GM19468 (cell line): Measurements from ENCODE around the gene SLC9A8.
"Not testable (repeated sequence)": the region's sequence is repeated elsewhere in the genome, so short reads cannot be mapped to it uniquely, and the experiment has no call there.

Source experiments
- ATAC-seq: cut with Tn5 transposase; IDR thresholded peaks from one replicate; pipeline ENCODE4 v1.9.1; 2021; ENCODE audit warnings: mild to moderate bottlenecking, moderate library complexity, moderate number of reproducible peaks; ENCODE audit not compliant: unreplicated experiment; ENCODE audit errors: extremely low read depth

SLC9A8 gene

DNA sequence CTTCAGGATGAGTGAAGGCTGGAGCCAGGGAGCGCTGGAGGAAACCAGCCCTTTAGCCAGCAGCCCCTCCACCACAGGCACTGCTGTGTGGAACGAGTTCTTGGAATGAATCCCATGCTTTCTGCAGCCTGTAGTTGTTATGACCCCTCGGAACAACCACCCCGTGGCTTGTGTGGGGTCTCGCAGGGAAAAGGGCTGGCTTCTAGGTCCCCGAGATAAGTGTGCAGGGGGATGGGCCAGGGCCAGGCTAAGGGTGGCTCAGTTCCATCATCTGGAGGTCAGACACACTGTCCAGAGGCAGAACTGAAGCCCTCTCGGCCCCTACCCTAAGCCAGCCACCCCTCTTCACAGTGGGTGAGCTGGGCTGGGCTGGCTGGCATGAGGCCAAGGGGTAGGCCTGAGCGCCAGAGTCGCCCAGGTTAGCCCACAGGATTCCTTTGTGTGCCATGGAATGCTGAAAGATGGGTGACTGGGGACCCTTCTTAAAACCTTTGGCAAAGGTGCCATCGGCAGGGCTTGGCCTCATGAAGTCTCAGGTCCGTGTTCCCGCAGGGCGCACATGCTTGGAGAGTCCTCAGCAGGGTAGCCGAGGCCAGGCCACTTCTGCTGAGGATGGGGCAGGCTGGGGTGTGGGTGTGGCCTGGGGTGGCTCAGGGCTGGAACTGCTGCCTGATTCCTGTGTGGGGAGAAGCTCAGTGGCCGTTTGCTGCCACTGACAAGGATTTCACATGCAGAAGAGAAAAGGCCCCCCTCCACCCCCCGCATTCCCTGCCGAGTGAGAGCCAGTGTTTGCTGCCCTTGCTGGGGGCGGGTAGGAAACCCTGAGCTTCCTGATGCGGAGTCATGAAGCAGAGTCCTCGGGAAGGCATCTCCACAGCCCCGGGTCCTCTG, 78.1 kb downstream of the SLC9A8 start:
- no peak for ATAC-seq

DNA sequence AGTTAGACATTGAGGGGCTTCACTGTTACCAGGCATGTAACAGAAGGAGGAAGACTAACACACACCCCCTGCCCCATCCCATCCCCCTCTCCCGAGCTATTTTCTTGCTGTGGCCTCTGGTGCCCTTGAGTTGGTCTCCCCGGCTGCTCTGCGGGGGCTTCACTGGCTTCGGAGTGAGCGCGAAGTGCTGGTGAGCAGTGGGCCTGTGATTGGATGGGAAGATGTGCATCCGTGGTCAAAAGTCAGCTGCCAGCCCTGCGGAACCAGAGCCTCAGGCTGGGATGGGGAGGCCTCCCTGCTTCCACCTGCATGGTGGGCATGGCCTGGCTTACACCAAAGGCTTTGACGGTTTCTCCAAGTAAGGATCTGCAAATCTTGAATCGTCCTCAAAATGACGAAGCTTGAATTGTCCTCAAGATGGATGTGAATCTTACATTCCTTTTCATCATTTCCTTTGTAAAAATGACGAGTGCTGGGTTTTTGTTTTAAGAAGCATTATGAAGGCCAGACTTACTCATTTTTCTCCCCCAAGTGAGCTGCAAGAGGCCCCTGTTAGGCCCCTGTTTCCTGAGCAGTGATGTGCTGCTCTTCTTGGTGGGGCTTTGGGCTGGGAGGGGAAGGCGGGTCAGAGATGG, 79.0 kb downstream of the SLC9A8 start:
- no peak for ATAC-seq

DNA sequence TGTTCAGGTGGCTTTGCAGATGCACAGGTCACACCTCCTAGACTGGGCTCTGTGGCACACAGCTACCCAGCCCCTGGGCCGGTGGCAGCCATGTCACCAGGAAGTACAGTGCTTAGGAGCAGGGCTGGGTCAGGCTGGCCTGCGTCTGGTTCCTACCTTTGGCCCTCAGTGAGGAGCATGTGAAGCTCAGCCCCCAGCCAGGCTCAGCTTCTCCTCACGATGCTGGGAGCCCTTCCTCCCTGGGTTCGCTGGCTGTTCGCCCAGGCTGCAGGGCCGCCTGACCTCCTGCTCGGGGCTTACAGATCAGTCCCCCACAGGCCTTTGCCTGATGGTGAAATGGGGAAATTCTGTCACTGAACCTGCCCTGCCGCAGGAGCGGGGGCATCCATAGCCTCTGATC, 79.6 kb downstream of the SLC9A8 start:
- no peak for ATAC-seq

DNA sequence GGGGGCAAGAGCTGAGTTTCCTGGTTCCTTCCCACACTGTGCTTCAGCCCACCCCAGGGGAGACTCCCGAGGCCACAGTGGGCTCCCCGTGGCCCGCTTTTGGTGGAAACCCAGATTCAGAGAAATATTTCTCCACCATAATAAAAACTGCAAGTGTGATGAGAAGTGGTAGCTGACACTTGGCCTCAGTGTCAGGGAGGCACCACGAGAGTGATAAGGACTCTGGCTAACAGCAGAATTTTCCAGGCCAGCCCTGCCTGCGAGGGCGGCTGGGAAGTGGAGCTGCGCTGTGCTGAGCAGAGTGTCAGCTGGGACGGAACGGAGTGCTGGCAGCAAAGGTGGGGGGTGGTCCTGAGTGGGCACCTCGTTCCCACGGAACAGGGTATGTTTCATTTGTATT, 80.2 kb downstream of the SLC9A8 start:
- ATAC-seq = no peak

DNA sequence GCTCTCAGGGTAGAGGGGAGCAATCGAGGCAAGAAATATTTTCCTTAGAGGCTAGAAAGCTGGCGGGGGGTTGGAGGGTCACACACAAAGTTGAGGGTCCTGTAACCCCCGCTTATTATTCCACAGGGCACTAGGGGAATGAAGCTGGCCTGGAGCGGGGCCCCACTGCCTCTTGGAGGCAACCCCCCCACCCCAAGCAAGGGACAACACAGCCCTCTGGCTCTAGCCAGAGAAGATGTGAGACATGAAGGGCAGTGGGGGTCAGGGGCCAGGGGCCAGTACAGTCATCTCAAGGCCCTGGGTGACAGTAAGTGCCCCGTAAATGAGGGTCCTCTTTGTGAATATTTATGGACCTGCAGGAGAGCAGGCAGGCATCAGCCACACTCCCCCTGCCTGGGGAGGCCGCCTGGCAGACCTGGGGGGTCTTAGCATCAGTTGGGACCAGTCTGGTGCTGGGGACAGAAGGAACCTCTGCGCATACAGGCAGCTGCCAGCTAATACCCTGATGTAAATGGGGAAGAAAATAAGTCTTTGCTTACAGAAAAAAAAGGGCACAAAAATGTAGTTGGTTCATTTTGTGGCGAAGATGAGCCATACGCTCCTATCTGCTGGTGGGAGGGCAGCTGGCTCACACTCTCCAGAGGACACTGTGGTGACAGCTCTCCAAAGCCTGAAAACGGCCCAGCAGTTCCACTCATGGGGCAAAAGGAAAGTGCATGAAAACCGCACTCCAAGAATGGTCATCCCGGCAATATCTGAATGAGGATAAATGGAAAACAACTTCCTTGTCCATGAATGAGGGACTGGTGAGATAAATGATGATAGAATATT, 80.8 kb downstream of the SLC9A8 start:
- ATAC-seq = no peak

DNA sequence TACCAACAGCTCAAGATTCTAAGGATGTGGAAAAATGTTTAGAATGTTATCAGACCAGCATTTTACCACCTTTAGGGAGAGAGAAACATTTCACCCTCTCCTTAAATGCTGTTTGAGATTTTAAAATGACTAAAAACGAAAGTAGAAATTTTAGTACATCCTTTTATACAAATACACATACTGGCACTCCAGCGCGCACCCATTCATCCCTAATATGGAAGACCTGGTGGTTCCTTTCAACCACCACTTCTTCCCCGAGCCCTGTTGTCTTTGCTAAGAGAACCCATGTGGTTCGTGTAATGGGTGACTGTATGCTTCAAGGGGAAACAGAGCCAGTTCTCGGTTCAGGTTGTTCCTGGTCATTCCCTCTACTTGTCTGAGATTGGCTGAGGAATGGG, 81.4 kb downstream of the SLC9A8 start:
- no peak for ATAC-seq

DNA sequence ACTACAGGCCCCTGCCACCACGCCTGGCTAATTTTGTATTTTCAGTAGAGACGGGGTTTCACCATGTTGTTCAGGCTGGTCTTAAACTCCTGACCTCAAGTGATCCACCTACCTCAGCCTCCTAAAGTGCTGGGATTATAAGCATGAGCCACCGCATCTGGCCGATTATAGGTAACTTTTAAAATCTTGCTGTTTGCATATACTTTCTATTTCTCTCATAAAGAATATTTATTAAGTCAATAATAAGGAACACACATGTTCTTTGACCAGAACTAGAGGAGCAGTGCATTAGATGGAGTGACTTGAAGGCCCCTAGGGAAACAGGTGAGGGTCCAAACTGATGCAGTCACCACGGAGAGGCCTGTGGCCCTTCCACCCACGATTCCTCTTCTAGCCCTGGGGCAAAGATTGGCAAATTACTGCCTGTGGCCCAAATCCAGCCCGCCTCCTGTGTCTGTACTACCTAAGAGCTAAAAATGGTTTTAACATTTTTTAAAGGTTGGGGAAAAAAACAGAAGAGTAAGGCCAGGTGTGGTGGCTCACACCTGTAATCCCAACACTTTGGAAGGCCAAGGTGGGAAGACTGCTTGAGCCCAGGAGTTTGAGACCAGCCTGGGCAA, 83.0 kb downstream of the SLC9A8 start:
- not testable (repeated sequence) for ATAC-seq

DNA sequence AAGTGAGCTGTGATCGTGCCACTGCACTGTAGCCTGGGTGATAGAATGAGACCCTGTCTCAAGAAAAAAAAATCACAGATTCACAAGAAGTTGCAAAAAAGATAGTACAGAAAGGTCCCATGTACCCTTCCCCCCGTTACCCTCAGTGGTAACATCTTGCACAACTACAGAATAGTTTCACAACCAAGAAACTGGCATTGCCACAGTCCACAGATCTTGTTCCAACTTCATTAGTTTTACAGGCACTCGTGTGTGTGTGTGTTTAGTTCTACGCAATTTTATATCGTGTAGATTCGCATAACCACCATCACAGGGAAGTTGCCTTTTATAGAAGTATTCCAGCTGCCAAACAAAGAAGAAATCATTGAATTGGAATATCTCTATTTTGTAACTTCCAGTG, 83.6 kb downstream of the SLC9A8 start:
- no peak for ATAC-seq

DNA sequence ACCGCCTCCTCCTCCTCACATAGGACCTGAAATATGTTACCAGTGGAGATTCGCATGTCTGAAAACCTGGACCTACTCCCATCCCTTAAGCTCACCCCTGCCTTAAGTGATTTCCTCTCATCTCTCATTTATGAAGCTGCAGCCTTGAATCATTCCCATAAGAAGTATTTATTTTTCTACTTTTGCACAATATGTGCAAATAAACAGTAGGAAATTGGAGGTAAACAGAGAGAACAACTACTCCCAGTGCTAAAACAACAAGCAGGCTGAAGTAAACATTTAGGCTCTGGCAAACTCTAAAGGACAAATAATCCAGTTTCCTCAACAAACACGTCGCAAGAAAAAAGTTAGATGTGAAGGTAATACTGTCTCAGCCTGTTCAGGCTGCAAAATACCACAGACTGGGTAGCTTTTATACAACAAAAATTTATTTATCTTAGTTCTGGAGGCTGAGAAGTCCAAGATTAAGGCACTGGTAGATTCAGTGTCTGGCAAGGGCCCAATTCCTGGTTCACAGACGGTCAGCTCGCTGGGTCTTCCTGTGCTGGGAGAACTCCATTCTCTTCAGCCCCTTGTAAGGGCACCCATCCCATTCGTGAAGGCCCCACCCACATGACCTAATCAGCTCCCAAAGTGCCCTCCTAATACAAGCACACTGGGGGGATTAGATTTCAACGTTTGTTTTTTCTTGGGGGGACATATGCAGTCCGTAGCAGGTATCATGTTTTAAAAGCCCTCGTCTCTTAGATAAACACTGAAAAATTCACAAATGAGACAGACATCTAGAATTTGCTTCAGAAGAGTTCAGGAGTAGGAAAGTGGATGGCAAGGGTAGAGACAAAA, 87.1 kb downstream of the SLC9A8 start:
- no peak for ATAC-seq

DNA sequence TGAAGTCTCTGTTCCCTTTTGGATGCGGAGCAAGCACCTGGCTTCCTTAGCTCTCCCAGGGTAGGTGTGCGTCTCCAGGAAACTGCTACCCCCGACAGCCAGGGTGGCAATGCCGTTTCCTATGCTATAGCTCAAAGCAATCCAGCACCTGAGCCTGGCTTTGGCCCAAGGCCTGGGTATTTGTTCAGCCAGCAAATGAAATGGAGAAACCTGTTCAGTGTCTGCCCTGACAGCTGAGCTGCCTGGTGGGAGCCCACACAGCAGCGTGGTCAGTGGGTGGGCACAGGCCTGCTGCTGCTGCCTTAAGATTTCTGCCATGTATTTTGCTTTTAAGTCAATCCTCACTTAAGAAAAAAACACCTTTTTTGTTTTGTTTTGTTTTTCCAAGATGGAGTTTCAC, 89.0 kb downstream of the SLC9A8 start:
- ATAC-seq = no peak

DNA sequence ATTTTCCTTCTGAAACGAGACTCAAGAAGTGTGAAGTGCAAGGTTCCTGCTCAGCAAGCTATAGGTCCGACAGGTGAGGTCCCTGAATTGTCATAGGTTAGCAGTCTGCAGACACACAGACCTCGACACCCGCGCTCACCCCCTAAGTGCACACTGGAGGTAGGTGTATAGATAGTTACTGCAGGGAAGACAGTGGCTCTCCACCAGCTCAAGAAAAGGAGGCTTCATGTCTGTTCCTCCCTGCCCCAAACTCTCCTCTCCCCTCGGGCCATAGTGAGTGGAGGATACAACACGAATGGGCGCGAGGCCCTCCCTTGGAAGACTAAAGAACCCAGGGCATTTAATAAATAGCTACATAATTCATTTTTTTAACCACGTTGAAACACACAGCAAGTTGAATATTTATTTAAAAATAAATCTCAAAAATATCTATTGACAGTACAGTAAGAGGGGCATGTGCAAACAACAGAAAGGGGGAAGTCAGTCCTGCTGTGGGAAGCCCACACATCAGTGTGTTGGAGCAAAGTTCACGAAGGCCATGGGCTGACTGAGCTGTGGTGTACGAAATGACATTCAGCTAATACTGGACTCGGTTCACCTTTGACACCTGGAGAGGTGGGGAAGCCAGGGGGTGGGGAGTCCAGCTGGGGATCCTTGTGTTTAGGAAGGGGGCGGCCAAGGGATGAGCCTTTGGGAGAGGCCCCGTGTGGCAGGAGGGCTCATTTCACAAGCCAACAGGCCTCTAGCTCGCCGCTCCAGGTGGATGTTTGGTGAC, 92.0 kb downstream of the SLC9A8 start:
- no peak for ATAC-seq

DNA sequence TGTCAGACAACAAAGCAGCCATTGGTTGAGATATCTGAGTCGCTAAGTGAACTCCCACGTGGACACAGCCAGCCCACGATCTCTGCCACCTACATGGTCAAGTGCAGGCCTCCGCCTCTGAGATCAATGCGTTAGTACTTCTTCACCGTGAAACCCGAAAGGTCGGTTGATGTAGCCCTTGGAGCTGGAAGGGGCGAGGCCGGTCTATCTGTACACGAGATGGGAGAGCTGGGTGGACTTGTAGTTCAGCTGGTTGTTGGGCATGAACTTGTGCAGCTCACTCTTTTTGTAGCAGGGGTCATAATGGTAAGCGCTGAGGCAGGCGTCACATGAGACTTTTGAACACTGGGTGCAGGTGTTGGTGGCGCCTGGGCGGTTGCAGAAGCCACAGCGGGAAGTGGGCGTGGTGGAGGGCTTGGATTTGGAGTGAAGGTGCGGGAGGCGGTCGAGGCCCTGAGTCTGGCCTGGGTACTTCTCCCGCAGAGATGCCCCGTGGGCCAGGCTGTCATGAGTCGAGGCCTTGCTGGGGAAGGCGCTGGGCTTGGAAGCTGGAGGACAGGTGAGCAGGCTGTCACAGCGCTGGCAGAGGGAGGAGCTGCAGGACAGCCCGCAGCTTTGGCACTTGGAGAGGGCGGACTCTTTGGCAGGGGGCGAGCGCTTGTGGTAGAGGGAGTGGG, 92.9 kb downstream of the SLC9A8 start:
- ATAC-seq = no peak

DNA sequence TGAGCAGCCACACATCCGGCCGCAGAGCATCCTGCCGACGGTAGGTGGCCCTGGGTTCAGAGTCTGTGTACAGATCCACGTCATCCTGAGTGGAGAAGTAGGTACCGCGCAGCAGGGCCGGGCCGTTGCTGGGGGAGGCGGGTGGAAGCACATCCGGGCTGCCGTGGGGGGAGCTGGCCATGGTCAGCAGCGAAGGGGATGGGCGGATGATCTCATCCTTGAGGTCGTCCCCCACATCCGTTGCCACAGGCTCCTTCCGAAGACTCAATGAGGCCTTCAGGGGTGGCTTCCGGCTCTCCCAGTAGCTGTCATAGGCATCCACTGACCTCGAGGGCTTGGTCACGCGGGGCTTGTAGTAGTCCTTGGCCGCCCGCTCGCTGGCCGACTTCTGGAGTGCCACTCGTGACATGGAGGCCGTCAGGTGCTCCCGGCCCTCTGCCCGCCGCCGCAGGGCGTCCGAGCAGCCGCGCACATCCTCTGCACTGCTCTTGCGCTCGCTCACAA, 93.5 kb downstream of the SLC9A8 start:
- ATAC-seq = no peak

DNA sequence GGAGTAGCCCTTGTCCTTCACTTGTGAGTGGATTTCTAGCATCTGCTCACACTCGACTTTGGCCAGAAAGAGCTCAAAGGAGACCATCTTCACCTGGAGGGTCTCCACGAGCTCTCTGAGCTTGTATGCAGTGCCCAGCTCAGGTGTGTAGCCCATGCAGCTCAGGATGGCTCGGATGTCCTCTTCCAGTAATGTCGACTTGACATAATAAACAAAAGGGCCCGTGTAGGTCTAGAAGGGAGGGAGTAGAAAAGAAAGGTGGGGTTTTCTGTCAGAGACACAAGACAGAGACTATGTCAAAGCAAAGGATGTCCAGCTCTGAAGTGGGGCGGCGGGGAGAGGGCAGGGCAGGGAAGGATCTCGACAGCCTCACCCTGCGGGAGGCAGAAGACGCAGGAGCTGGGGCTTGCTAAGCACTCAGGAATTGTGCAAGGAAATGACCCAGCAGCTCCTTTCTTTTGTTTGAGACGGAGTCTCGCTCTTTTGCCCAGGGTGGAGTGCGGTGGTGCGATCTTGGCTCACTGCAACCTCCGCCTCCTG, 94.1 kb downstream of the SLC9A8 start:
- ATAC-seq = no peak

DNA sequence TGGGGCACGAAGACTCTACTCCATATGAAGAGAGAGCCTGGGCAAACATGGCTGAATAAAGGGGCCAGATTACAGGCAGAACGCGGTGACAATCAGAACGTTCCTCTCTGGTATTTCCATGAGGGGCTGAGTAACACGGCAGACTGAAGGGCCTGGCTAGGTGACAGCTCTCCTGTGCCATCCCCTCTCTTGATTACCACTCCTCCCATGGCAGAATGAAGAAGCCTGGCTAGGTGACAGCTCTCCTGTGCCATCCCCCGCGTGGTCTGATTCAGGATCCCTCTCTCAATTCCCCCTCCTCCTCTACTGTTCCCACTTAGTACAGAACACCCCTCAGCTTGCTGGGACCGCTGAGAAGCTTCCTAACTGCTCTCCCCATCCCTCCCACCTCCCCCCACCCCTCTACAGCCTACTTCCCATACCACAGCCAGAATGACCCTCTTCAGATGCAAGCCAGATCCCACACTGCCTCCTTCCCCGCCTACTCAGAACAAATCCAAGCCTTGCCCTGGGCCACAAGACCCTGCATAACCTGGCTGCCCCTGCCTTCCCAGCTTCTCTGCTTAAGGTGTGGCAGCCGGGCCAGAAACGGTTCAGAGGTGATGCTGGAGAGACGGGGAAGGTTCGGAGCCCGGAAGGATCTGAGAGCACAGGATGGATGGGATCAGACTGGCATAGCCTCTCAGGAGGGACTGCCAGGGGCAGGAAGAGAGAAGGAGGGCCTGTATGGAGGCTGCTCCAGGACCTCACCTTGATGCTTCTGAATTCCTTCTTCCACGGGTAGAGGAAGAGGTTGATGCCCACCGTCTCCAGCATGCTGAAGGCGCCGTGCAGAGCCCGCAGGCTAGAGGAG, 95.0 kb downstream of the SLC9A8 start:
- no peak for ATAC-seq

DNA sequence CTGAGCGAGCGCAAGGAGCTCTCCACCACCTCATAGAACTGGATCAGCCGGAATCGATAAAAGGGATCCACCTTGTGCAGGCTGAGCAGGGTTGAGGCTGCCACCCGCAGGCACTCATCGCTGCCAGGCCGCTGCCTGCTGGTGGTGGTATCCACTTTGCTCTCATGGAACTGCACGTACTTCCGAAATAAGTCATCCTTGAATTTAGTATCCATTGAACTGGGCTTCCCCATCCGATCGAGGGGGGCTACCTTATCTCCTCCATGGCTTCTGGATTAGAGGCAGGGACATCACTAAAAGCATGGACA, 95.6 kb downstream of the SLC9A8 start:
- ATAC-seq = no peak
